HG02763 (cell line): ENCODE measurements around the gene ZNF79.

Source experiments
- ATAC-seq: cut with Tn5 transposase; IDR thresholded peaks from one replicate; pipeline ENCODE4 v1.9.1; 2021; ENCODE audit warnings: mild to moderate bottlenecking, moderate library complexity; ENCODE audit not compliant: unreplicated experiment

ZNF79 gene

DNA sequence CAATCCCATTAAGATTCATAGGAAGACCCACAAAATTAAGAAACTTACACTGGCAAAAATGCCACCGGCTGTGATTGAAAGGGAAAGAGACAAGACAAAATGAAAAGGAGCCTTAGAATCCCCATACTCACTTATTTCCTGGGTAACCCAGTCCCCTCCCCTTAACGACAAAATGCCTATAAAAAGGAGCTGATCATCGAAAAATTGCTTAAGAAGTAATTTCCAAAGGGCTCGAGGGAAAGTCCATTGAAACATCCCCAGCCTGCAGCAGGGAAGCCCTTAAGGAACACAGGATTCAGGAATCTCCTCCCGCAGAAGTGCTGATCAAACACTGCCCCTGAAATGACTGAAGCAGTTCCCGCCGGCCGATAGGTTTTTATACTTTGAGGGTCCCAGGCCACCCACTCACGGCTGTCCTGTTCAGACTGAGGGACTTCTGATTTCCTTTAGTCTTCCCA is 677 bp upstream of the ZNF79 start:
- no peak for ATAC-seq

DNA sequence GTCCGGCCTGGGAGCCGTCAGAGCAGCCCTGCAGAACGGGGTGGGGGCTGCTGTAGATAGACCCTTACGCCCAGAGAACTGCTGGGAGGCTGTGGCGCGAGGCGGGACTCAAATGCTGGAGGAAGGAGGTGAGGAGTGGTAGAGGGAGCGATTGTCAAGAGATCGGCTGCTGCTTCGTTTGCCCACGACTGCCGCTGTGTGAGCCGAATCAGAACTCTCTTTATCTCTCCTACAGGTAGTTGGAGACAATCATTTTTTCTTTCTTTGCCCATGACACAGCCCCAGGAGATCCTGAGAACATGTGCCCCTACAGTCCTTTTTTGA is 456 bp downstream of the ZNF79 start:
- no peak for ATAC-seq

- ATAC-seq, result no peak
These were observed 2.6 kb downstream of the ZNF79 start for GRCh38 chr9:127426756-127427155.

DNA sequence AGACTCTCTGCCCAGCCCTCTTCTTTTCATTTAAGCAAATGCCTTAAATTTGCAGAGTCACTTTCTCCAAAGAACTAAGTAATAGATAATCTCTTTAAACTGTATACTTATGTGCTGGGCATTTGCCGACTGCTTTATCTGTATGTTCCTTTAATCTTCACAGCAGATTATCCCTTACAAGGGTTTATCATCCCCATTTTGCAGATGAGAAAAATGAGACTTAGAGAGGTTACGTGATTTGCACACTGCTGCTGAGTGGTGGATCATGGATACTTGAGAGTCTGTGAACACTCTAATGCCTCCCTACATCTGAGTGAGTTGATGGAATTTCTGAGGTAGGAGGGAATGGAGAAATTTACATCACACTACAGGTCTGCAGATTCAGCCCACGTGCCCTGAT is 4.2 kb downstream of the ZNF79 start:
- no peak for ATAC-seq

DNA sequence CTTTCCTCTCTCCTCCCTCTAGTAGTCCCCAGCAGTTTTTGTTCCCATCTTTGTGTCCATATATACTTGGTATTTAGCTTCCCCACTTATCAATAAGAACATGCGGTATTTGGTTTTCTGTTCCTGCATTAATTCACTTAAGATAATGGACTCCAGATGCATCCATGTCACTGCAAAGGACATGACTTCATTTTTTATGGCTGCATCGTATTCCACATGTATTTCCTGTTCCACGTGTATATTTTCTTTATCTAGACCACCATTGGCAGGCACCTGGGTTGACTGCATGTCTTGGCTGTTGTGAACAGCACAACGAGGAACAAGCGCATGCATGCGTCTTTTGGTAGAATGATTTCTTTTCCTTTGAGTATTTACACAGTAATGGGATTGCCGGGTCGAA is 6.2 kb downstream of the ZNF79 start:
- no peak for ATAC-seq

- no peak for ATAC-seq
These were observed 13.5 kb downstream of the ZNF79 start for GRCh38 chr9:127437497-127438264.

DNA sequence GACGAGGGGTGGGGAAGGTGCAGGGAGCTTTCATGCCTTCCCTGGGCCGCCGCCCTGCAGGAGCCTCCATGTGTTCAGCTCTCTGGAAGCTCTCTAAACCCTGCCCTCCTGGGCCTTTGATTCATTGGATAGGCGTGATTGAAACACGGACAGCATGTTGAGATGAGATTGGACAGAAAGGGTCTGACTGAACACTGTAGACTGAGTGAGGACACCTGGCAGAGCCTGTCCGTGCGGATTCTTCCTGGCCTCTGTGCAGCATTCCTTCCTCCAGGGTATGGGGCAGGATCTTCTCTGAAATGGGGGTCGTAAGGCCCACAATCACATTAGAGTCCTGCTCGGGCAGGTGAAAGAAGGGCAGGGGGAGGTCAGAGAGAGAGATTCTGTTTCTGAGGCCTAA is 14.2 kb downstream of the ZNF79 start:
- ATAC-seq, result no peak

DNA sequence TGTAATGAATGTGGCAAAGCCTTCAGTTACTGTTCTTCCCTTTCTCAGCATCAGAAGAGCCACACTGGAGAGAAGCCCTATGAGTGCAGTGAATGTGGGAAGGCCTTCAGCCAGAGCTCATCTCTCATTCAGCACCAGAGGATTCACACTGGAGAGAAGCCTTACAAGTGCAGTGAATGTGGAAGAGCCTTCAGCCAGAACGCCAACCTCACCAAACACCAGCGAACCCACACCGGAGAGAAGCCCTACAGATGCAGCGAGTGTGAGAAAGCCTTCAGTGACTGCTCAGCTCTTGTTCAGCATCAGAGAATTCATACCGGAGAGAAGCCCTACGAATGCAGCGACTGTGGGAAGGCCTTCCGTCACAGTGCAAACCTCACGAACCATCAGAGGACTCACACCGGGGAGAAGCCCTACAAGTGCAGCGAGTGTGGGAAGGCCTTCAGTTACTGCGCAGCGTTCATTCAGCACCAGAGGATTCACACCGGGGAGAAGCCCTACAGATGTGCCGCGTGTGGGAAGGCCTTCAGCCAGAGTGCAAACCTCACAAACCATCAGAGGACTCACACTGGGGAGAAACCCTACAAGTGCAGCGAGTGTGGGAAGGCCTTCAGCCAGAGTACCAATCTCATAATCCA is 20.2 kb downstream of the ZNF79 start:
- ATAC-seq, result no peak

GRCh38 chr9:127444921-127445850 is 21.0 kb downstream of the ZNF79 start:
- no peak for ATAC-seq

- ATAC-seq, result no peak
These were observed 21.9 kb downstream of the ZNF79 start for GRCh38 chr9:127445851-127446712.

GRCh38 chr9:127446713-127447415 is 22.7 kb downstream of the ZNF79 start:
- ATAC-seq, result no peak

DNA sequence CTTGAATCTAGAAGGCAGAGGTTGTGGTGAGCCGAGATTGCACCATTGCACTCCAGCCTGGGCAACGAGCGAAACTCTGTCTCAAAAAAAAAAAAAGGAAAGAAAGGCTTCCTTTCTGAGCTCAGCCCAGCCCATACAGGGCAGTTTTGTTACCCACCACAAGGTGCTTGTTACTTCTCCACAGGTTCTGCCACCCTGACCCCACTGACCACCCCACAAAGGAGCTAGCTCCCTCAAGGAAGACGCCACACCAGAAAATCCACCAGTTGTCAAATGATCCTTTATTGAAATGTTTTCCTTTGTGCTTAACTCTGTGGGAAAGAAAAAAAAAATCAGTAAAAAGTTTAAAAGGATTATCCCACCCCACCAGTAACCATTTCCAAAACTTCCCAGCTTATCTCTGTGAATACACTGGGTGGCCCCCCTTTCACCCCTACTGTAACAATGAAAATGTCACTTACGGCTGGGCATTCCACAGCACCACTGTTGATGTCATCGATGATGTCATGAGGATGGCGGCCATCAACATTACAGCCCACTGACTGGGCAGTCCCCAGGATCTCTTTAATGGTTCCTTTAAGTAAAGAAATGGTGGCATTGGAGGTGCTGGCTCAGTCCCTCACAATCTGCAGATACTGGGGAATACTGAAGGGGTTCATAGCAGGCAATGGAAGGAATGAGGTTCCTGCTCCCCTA is 23.4 kb downstream of the ZNF79 start:
- no peak for ATAC-seq

DNA sequence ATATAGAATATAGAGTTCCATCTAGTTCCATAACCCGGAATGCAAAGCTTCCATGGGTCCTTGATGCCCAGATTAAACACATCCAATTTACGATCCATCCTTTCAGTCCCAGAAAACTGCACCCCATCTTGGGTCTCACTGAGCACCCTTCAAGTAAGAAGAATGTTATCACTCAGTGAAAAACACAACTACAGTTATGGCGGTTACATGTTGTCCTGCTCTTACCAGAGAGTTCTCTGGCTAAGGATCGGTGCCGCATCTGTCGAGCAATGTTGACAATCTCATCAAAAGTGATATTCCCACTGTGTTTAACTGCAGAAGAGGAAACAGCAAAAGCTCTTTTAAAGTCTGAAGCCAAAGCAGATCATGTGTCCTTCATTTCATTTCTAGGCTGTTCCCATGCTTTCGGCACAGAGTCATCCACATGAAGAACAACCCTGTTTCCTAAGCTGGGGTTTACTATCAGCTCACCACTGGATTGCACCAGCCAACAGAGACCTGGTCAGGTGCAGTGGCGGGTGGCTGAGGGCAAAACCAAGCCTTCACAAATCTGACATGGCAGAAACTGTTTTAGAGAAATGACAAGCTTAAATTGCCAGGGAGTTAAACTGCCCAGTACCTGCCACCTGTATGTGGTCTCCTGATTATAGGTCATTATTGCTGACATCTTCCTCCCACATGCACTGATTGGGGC is 24.1 kb downstream of the ZNF79 start:
- no peak for ATAC-seq

DNA sequence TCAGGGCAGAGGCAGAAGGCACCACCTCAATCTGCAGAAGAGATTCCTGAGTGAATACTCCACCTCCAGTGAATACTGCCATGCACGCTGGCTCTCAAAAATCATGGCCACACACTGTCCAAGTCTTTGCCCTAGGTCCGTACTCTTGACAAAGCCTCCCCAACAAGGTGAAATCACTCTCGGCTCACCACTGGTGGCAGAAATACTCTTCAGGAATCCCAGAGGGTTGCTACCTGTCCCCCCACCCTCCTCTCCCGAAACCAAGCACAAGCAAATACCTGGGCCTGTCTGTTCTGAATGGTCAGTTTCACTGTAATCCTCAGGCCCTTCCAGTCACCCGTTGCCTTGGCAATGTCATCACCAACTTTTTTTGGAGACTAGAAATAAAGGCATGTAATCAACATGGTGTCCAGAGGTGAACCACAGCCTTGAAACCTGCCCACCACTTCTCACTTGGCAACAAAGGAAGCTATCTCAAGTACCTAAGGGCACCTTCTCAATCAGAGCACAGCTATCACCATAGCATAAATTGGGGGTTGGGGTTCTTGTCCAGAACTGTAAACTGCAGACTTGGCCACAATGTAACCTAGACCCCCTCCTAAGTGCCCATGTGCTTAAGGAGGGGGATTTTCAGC is 25.3 kb downstream of the ZNF79 start:
- ATAC-seq, result no peak

GRCh38 chr9:127450243-127450760 is 26.1 kb downstream of the ZNF79 start:
- ATAC-seq, result no peak

DNA sequence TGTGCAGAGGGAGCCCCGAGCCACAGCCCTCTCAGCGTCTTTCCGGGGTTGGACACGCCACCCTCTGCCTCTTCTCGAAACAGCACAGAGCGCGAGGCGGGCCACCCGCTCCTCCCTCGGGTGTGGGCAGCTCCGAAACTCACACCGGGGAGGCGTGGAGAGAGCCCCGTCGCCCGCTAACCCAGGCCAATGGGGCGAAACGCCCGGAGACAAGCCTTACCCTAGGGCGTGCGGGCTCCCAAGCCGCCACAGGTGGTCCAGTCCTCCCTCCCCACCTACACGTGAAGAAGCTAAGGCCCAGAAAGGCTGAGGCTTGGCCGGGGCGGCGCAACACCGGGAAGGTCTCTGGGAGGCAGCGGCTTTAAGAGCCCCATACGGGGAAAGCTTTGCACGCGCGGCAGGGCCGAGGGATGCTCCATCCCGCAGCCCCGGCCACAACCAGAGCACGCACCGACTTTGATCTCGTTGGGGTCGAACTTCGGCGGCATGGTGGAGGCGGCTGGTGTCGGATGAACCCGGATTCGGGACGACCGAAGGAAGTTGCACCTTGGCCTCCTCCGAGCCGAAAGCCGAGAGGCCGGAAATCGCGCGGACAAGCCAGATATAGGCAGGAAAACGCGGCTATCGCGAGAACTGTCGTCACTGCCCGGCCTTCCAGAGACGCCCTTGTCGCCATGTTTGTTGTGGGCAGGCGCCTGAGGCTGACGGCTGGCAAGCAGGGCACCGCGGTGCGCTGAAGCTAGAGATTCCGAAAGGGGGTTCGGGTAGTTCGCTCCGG is 26.8 kb downstream of the ZNF79 start, which contains the start of the genes LRSAM1 and RPL12:
Gene LRSAM1 (plus strand): TSS at position 681 of the 778 bp plus-strand sequence. CDS start 3,018 bp downstream, outside the sequence.
Gene RPL12 (minus strand): TSS at position 577 of the 778 bp plus-strand sequence. CDS start 89 bp downstream, at position 488.
- ATAC-seq, result peak; percentile 64

- peak; percentile 24 for ATAC-seq
These were observed 27.4 kb downstream of the ZNF79 start for GRCh38 chr9:127451608-127451857.
